ENCODE data around the gene CRLF3. TPM values are rescaled to one million over a fixed set of nuclear protein-coding genes. Genes with fewer than 3 reads are reported as not detected.

CRLF3 gene
- total and polyA plus RNA-seq, 10 of the 15 experiments (the other 5 are each of a cell fraction or from before 2014, with no cell fraction given), result 10.0 to 39.2 (median 26.7) TPM

DNA sequence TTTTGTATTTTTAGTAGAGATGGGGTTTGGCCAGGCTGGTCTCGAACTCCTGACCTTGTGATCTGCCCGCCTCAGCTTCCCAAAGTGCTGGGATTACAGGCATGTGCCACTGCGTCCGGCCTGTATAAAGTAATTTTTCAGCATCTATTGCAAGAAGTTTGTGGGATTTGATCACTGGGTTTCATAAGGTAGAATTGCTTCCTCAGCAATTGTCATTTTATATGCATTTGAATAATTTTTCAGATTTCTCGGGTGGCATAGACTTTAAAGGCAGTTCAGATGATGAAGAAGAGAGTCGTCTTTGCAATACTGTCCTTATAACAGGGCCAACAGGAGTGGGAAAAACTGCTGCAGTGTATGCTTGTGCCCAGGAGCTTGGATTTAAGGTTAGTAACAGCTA is 44.5 kb upstream of the CRLF3 start:
- SMC1A ChIA-PET (ENCODE audit: uncharacterized antibody, unreplicated experiment), result no interaction called here
- H3K9ac ChIP-seq (ENCODE audit: control insufficient read depth, insufficient read depth, low read length), result no peak overlapping the region
- H3K27me3 ChIP-seq (replicated peaks in 1 of 2; ENCODE audit: control insufficient read depth in 2 of 2, insufficient read depth in 2 of 2, low read length in 1 of 2), result no peaks in the 10 kb centered on the region

More for the DNA sequence above, 44.5 kb upstream of the CRLF3 start:
- TF ChIP-seq FOS (IDR thresholded peaks at IDR 0.05; ENCODE audit: borderline replicate concordance, extremely low read depth, insufficient read length) (no peak), ZNF622 (IDR thresholded peaks at IDR 0.05) (no peak), HDAC6 (IDR thresholded peaks at IDR 0.05; ENCODE audit: unreplicated experiment) (no peak), ZBTB4 (CRISPR knock-in tag; IDR thresholded peaks at IDR 0.05) (no peak)
- TF ChIP-seq, protein P1, sequence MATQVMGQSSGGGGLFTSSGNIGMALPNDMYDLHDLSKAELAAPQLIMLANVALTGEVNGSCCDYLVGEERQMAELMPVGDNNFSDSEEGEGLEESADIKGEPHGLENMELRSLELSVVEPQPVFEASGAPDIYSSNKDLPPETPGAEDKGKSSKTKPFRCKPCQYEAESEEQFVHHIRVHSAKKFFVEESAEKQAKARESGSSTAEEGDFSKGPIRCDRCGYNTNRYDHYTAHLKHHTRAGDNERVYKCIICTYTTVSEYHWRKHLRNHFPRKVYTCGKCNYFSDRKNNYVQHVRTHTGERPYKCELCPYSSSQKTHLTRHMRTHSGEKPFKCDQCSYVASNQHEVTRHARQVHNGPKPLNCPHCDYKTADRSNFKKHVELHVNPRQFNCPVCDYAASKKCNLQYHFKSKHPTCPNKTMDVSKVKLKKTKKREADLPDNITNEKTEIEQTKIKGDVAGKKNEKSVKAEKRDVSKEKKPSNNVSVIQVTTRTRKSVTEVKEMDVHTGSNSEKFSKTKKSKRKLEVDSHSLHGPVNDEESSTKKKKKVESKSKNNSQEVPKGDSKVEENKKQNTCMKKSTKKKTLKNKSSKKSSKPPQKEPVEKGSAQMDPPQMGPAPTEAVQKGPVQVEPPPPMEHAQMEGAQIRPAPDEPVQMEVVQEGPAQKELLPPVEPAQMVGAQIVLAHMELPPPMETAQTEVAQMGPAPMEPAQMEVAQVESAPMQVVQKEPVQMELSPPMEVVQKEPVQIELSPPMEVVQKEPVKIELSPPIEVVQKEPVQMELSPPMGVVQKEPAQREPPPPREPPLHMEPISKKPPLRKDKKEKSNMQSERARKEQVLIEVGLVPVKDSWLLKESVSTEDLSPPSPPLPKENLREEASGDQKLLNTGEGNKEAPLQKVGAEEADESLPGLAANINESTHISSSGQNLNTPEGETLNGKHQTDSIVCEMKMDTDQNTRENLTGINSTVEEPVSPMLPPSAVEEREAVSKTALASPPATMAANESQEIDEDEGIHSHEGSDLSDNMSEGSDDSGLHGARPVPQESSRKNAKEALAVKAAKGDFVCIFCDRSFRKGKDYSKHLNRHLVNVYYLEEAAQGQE (IDR thresholded peaks at IDR 0.05; ENCODE audit: low read depth, low read length), result no peak
- Histone ChIP-seq H3K4me2 (ENCODE audit: control insufficient read depth, insufficient read depth) (no peak overlapping the region), H4K20me1 (ENCODE audit: control insufficient read depth, insufficient read depth) (no peaks in the 10 kb centered on the region), H3K4me1 (ENCODE audit: control insufficient read depth, insufficient read depth, low read length) (no peaks in the 10 kb centered on the region), H2AFZ (ENCODE audit: control insufficient read depth, low read depth, low read length) (no peak overlapping the region), H3K4me3 (no peak overlapping the region), H3K9me3 (replicated peaks; ENCODE audit: control insufficient read depth, insufficient read depth, low read length) (no peaks in the 10 kb centered on the region), H3K27ac (ENCODE audit: control insufficient read depth, insufficient read depth) (no peak overlapping the region), H3K36me3 (ENCODE audit: control insufficient read depth in 2 of 2, insufficient read depth in 2 of 2, low read length in 1 of 2) (peaks cover 3 to 14% of the 10 kb centered on the region in 2 experiments; a peak in 3 of 4 replicates), H3K79me2 (ENCODE audit: control insufficient read depth, insufficient read depth, low read length) (no peaks in the 10 kb centered on the region)
- no TSS peak for BruUV-seq (replicated peaks)
- DNase-seq (ENCODE audit: low read depth, low spot score) (no peak), FAIRE-seq (no peak), ATAC-seq (no peak)
- intact Hi-C loops (cut with micrococcal nuclease; ENCODE audit: unreplicated experiment), result no loop called here
- in situ Hi-C loops (cut with MboI), result no loop called here
- ChIA-PET RAD21 (ENCODE audit: unreplicated experiment) (no interaction called here), POLR2A (no interaction called here), CTCF (interaction anchor here (0.8 kb wide), 1 partner anchor 15 kb away, joined by 3 read pairs; no protein-coding TSS in a partner anchor)
- WGBS (ENCODE audit: insufficient coverage, insufficient replicate concordance, low lambda C conversion rate, missing lambda C conversion rate), result 91% methylated on average over 6 of the region's 6 CpGs

Measured in GM12878 (cell line).